Neural cell (in vitro differentiated cells): ENCODE data around the gene P2RY8. TPM values are rescaled to one million over a fixed set of nuclear protein-coding genes. Genes with fewer than 3 reads are reported as not detected.
"Not testable (repeated sequence)": the region's sequence is repeated elsewhere in the genome, so short reads cannot be mapped to it uniquely, and the experiment has no call there.

Source experiments
- H2AFZ ChIP-seq: fragments of 200-600, 300-800 bp; sonication (generic), shearing (Covaris generic); 2 replicates; pipeline ENCODE4 v1.6.0; 2014; ENCODE audit warnings: low read depth, mild to moderate bottlenecking, antibody characterized with exemption, low read length, moderate library complexity
- H3F3A ChIP-seq: fragments of 200-600 bp; shearing (Covaris generic); 2 replicates; pipeline ENCODE4 v1.6.1; 2016; ENCODE audit warnings: mild to moderate bottlenecking, moderate library complexity, mixed read lengths, antibody characterized with exemption, low read length; ENCODE audit not compliant: insufficient read depth, poor library complexity, severe bottlenecking
- H3K27ac ChIP-seq: fragments of 200-600, 300-800 bp; sonication (generic), shearing (Covaris generic); 2 replicates; pipeline ENCODE4 v1.5.1; 2014; ENCODE audit warnings: mild to moderate bottlenecking, low read length, moderate library complexity
- H3K27me3 ChIP-seq: fragments of 300-800, 200-600 bp; sonication (generic), shearing (Covaris generic); 2 replicates; pipeline ENCODE4 v1.6.0; 2014; ENCODE audit warnings: mild to moderate bottlenecking, low read depth, low read length, moderate library complexity; ENCODE audit not compliant: insufficient read depth
- H3K36me3 ChIP-seq: fragments of 300-800, 200-600 bp; sonication (generic), shearing (Covaris generic); 2 replicates; pipeline ENCODE4 v1.5.1; 2014; ENCODE audit warnings: mild to moderate bottlenecking, antibody characterized with exemption, low read length, moderate library complexity; ENCODE audit not compliant: insufficient read depth
- H3K4me2 ChIP-seq: fragments of 300-800, 200-600 bp; sonication (generic), shearing (Covaris generic); 2 replicates; pipeline ENCODE4 v1.6.0; 2014; ENCODE audit warnings: mild to moderate bottlenecking, low read length
- H3K4me3 ChIP-seq: fragments of 300-800, 200-600 bp; sonication (generic), shearing (Covaris generic); 2 replicates; pipeline ENCODE4 v1.5.1; 2014; ENCODE audit warnings: mild to moderate bottlenecking, low read length, moderate library complexity
- H3K79me2 ChIP-seq: fragments of 200-600 bp; shearing (Covaris generic); replicated peaks from 2 replicates; pipeline ENCODE4 v1.6.0; 2014; ENCODE audit warnings: mild to moderate bottlenecking, low read length, moderate library complexity; ENCODE audit not compliant: insufficient read depth
- H3K9ac ChIP-seq: fragments of 300-800, 200-600 bp; sonication (generic), shearing (Covaris generic); 2 replicates; pipeline ENCODE4 v1.6.1; 2016; ENCODE audit warnings: mild to moderate bottlenecking, low read length, mixed read lengths
- H3K9me2 ChIP-seq: fragments of 200-600 bp; shearing (Covaris generic); 2 replicates; pipeline ENCODE4 v1.6.1; 2016; ENCODE audit warnings: mild to moderate bottlenecking, low read length, mixed read lengths; ENCODE audit not compliant: insufficient read depth
- H3K9me3 ChIP-seq: fragments of 200-600, 300-800 bp; sonication (generic), shearing (Covaris generic); 2 replicates; pipeline ENCODE4 v1.6.1; 2016; ENCODE audit warnings: mild to moderate bottlenecking, mixed run types, low read length, moderate library complexity, mixed read lengths
- H4K20me1 ChIP-seq: fragments of 200-600 bp; shearing (Covaris generic); 2 replicates; pipeline ENCODE4 v1.6.1; 2016; ENCODE audit warnings: mild to moderate bottlenecking, mixed run types; ENCODE audit not compliant: insufficient read depth
- EP300 ChIP-seq: fragments of 450-650 bp; conservative IDR thresholded peaks from 2 replicates; pipeline ENCODE4 v1.6.1; 2014; ENCODE audit warnings: antibody characterized with exemption, mild to moderate bottlenecking, moderate library complexity; ENCODE audit not compliant: poor library complexity, severe bottlenecking
- EZH2 ChIP-seq: fragments of 200-600, 300-800 bp; shearing (Covaris generic), sonication (generic); IDR thresholded peaks from 2 replicates; pipeline ENCODE4 v1.6.1; 2014; ENCODE audit warnings: antibody characterized with exemption, low read length, borderline replicate concordance, mild to moderate bottlenecking; ENCODE audit not compliant: insufficient read depth, poor library complexity, severe bottlenecking
- MXI1 ChIP-seq: fragments of 450-650 bp; conservative IDR thresholded peaks from 2 replicates; pipeline ENCODE4 v1.6.1; 2014; ENCODE audit warnings: antibody characterized with exemption, mild to moderate bottlenecking; ENCODE audit not compliant: poor library complexity, severe bottlenecking
- POLR2AphosphoS5 ChIP-seq: IDR thresholded peaks from 2 replicates; pipeline ENCODE4 v1.6.1; 2012
- RAD21 ChIP-seq: fragments of 450-650 bp; conservative IDR thresholded peaks from 2 replicates; pipeline ENCODE4 v1.6.1; 2014; ENCODE audit warnings: antibody characterized with exemption, mild to moderate bottlenecking, moderate library complexity
- SMC3 ChIP-seq: fragments of 450-650 bp; conservative IDR thresholded peaks from 2 replicates; pipeline ENCODE4 v1.6.1; 2014; ENCODE audit warnings: antibody characterized with exemption, mild to moderate bottlenecking, moderate library complexity; ENCODE audit not compliant: poor library complexity
- TAF1 ChIP-seq: IDR thresholded peaks from 2 replicates; pipeline ENCODE4 v1.6.1; 2012; ENCODE audit warnings: low read depth
- polyA plus RNA-seq: library from polyadenylated mRNA; depleted of rRNA; stranded (reverse); fragments of >200 nt; gene quantifications from 2 replicates; pipeline ENCODE4 v1.2.3, GENCODE V29; 2014
- TF ChIP-seq, protein P1 (sequence below): IDR thresholded peaks from 2 replicates; pipeline ENCODE4 v1.6.1; 2012; ENCODE audit warnings: borderline replicate concordance
- TF ChIP-seq, protein P2 (sequence below): fragments of 450-650 bp; IDR thresholded peaks from 2 replicates; pipeline ENCODE4 v1.5.1; 2014; ENCODE audit warnings: antibody characterized with exemption, mild to moderate bottlenecking, moderate library complexity; ENCODE audit not compliant: poor library complexity, severe bottlenecking

Gene P2RY8
- polyA plus RNA-seq, 1 donor from 2014 or later: not detected

DNA sequence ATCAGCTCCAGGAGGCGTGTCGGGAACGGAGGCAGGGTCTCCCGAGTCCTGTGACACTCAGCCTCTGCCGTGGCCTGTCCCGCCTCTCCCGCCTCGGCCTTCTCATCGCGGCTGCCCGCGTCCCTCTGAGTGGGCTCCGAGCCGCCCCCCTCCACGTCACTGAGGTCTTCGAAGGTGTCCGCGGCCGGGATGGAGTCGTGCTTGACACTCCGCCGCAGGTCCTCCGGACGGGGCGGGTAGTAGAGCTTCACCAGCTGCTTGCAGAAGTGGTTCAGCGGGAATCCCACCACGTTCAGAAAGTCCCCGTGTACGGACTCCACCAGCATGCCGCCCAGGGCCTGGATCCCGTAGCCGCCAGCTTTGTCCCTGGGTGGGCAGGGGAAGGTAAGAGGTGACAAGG is 109.2 kb downstream of the P2RY8 start:
- Histone ChIP-seq H3K9ac (no peak overlapping the region), H3F3A (no peaks in the 10 kb centered on the region), H3K79me2 (no peaks in the 10 kb centered on the region), H3K9me3 (no peaks in the 10 kb centered on the region), H3K27me3 (no peaks in the 10 kb centered on the region), H3K27ac (no peak overlapping the region), H3K4me3 (no peak overlapping the region), H2AFZ (no peak overlapping the region), H3K36me3 (peaks cover 8% of the 10 kb centered on the region), H3K4me2 (no peak overlapping the region), H3K9me2 (no peaks in the 10 kb centered on the region), H4K20me1 (no peaks in the 10 kb centered on the region)
- TF ChIP-seq EP300: no peak
- TF ChIP-seq EZH2: no peak
- TF ChIP-seq SMC3: no peak
- TF ChIP-seq, protein P1, sequence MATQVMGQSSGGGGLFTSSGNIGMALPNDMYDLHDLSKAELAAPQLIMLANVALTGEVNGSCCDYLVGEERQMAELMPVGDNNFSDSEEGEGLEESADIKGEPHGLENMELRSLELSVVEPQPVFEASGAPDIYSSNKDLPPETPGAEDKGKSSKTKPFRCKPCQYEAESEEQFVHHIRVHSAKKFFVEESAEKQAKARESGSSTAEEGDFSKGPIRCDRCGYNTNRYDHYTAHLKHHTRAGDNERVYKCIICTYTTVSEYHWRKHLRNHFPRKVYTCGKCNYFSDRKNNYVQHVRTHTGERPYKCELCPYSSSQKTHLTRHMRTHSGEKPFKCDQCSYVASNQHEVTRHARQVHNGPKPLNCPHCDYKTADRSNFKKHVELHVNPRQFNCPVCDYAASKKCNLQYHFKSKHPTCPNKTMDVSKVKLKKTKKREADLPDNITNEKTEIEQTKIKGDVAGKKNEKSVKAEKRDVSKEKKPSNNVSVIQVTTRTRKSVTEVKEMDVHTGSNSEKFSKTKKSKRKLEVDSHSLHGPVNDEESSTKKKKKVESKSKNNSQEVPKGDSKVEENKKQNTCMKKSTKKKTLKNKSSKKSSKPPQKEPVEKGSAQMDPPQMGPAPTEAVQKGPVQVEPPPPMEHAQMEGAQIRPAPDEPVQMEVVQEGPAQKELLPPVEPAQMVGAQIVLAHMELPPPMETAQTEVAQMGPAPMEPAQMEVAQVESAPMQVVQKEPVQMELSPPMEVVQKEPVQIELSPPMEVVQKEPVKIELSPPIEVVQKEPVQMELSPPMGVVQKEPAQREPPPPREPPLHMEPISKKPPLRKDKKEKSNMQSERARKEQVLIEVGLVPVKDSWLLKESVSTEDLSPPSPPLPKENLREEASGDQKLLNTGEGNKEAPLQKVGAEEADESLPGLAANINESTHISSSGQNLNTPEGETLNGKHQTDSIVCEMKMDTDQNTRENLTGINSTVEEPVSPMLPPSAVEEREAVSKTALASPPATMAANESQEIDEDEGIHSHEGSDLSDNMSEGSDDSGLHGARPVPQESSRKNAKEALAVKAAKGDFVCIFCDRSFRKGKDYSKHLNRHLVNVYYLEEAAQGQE: no peak

DNA sequence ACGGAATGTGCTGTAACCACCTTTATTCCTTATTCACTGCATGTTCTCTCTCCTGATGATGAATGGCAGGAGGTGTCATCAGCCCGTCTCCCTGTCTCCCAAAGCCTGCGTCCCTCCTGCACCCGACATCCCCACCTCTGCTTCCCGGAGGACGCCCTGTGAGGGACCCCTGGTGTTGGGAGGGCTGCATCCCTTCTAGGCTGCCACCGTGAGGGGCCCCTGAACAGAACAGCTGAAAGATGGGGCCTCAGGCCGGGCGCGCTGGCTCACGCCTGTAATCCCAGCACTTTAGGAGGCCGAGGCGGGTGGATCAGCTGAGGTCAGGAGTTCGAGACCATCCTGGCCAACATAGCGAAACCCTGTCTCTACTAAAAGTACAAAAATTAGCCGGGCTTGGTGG is 110.7 kb downstream of the P2RY8 start:
- H3K9me2 ChIP-seq, H3K79me2 ChIP-seq, H4K20me1 ChIP-seq, H3K9me3 ChIP-seq, H3K9ac ChIP-seq, H3K4me3 ChIP-seq, H3K27me3 ChIP-seq, H3F3A ChIP-seq, H3K27ac ChIP-seq, H3K4me2 ChIP-seq, H2AFZ ChIP-seq: not testable (repeated sequence)
- peaks cover 15% of the 10 kb centered on the region for H3K36me3 ChIP-seq

DNA sequence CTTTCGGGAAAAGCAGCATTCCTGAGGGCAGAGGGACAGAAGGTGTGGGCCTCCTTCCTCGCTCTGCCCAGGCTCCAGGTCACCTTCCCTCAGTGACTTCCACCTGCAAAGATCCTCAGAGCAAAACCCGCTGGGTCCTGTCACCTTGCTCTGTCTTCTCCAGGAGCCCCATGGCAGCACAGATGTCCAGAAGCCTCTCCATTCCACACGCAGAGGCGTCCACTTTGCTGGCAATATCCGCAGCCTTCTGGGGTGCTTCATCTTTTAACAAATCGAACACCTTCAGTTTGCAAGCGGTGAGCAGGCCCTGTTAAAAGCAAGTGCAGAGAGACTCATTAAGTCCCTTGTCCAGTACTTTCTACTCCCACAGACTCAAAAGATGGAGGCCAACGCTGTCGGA is 111.6 kb downstream of the P2RY8 start:
- TF ChIP-seq POLR2AphosphoS5 (no peak), SMC3 (no peak), RAD21 (no peak), EZH2 (no peak), EP300 (no peak), TAF1 (no peak), MXI1 (no peak)
- TF ChIP-seq, protein P2, sequence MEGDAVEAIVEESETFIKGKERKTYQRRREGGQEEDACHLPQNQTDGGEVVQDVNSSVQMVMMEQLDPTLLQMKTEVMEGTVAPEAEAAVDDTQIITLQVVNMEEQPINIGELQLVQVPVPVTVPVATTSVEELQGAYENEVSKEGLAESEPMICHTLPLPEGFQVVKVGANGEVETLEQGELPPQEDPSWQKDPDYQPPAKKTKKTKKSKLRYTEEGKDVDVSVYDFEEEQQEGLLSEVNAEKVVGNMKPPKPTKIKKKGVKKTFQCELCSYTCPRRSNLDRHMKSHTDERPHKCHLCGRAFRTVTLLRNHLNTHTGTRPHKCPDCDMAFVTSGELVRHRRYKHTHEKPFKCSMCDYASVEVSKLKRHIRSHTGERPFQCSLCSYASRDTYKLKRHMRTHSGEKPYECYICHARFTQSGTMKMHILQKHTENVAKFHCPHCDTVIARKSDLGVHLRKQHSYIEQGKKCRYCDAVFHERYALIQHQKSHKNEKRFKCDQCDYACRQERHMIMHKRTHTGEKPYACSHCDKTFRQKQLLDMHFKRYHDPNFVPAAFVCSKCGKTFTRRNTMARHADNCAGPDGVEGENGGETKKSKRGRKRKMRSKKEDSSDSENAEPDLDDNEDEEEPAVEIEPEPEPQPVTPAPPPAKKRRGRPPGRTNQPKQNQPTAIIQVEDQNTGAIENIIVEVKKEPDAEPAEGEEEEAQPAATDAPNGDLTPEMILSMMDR: no peak
- TF ChIP-seq, protein P1: no peak
- peaks cover 4% of the 10 kb centered on the region for H3K9me3 ChIP-seq
- H3K9ac ChIP-seq: no peak overlapping the region
- H3K79me2 ChIP-seq: no peaks in the 10 kb centered on the region
- H3K4me3 ChIP-seq: no peak overlapping the region
- H3K36me3 ChIP-seq: peaks cover 17% of the 10 kb centered on the region
- no peaks in the 10 kb centered on the region for H3F3A ChIP-seq
- H3K4me2 ChIP-seq: no peak overlapping the region
- H3K27me3 ChIP-seq: no peaks in the 10 kb centered on the region
- H3K9me2 ChIP-seq: no peaks in the 10 kb centered on the region
- H4K20me1 ChIP-seq: no peaks in the 10 kb centered on the region
- no peak overlapping the region for H2AFZ ChIP-seq
- no peak overlapping the region for H3K27ac ChIP-seq
